ENCODE measurements around the gene NELL1.

DNA sequence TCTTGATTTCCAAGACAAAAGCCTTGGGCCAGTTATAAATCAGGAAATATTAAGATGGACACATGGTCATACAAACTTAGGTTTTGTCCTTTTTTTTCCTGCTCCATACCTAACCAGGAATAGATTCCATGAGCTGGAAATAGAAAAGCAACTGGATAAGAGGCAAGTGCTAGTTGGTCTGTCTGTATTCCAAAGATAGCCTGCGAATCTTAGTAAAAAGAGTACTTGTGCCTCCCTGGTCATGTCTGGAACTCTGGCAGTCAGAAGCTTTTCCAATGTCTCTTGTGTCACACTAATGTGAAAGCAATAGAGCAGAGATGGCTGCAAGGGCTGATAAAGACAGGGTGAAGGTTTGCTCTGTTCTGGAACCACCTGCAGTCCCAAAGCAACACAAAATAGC, 933.3 kb downstream of the NELL1 start:
- TF ChIP-seq POLR2A (IDR thresholded peaks at IDR 0.05): no peak
- TF ChIP-seq, protein P1, sequence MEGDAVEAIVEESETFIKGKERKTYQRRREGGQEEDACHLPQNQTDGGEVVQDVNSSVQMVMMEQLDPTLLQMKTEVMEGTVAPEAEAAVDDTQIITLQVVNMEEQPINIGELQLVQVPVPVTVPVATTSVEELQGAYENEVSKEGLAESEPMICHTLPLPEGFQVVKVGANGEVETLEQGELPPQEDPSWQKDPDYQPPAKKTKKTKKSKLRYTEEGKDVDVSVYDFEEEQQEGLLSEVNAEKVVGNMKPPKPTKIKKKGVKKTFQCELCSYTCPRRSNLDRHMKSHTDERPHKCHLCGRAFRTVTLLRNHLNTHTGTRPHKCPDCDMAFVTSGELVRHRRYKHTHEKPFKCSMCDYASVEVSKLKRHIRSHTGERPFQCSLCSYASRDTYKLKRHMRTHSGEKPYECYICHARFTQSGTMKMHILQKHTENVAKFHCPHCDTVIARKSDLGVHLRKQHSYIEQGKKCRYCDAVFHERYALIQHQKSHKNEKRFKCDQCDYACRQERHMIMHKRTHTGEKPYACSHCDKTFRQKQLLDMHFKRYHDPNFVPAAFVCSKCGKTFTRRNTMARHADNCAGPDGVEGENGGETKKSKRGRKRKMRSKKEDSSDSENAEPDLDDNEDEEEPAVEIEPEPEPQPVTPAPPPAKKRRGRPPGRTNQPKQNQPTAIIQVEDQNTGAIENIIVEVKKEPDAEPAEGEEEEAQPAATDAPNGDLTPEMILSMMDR (IDR thresholded peaks at IDR 0.05): no peak

All from prostate gland (tissue), 2 donors.